ACHN (cell line): ENCODE results near the gene KLRF2.
"Not testable (repeated sequence)": the region's sequence is repeated elsewhere in the genome, so short reads cannot be mapped to it uniquely, and the experiment has no call there.

Source experiments
- DNase-seq: peaks from one replicate; pipeline ENCODE4 v3.0.0-alpha.2; 2015
- in situ Hi-C: cut with HindIII; loops from 2 replicates; pipeline ENCODE4 v1.10.0; 2017; ENCODE audit warnings: low sequenced_read_pairs, low pct_ligation_motif_present, low pct_unique_long_range_greater_than_20kb

KLRF2 gene

GRCh38 chr12:9881246-9881645 lies at the start of gene KLRF2:
Gene KLRF2 (plus strand): TSS chr12:9881489. CDS start chr12:9881596, 107 bp downstream.
- in situ Hi-C loops = no loop called here
- no peak for DNase-seq

GRCh38 chr12:9831720-9832119 lies 49.6 kb upstream of the KLRF2 start:
- in situ Hi-C loops = no loop called here

GRCh38 chr12:9843407-9843806 lies 37.9 kb upstream of the KLRF2 start:
- DNase-seq = no peak
- in situ Hi-C loops = no loop called here

More at GRCh38 chr12:9831720-9832119, 49.6 kb upstream of the KLRF2 start:
- no peak for DNase-seq

GRCh38 chr12:9848899-9849298 lies 32.4 kb upstream of the KLRF2 start:
- DNase-seq = no peak
- in situ Hi-C loops = no loop called here

- DNase-seq = no peak
- in situ Hi-C loops = no loop called here
Measured at GRCh38 chr12:9851050-9851449, 30.2 kb upstream of the KLRF2 start.

- in situ Hi-C loops = no loop called here
- DNase-seq = no peak
Measured at GRCh38 chr12:9851927-9852326, 29.4 kb upstream of the KLRF2 start.

- in situ Hi-C loops = no loop called here
- no peak for DNase-seq
Measured at GRCh38 chr12:9856151-9856550, 25.1 kb upstream of the KLRF2 start.

- in situ Hi-C loops = no loop called here
- DNase-seq = no peak
Measured at GRCh38 chr12:9856894-9857293, 24.4 kb upstream of the KLRF2 start.

GRCh38 chr12:9858135-9858534 lies 23.2 kb upstream of the KLRF2 start:
- DNase-seq = no peak
- in situ Hi-C loops = no loop called here

- in situ Hi-C loops = no loop called here
Measured at GRCh38 chr12:9864913-9865675, 16.2 kb upstream of the KLRF2 start.

GRCh38 chr12:9866860-9867269 lies 14.4 kb upstream of the KLRF2 start:
- in situ Hi-C loops = no loop called here

More at GRCh38 chr12:9864913-9865675, 16.2 kb upstream of the KLRF2 start:
- DNase-seq = no peak

GRCh38 chr12:9867531-9867930 lies 13.8 kb upstream of the KLRF2 start:
- in situ Hi-C loops = no loop called here
- no peak for DNase-seq

More at GRCh38 chr12:9866860-9867269, 14.4 kb upstream of the KLRF2 start:
- no peak for DNase-seq

- in situ Hi-C loops = no loop called here
- DNase-seq = no peak
Measured at GRCh38 chr12:9868311-9868801, 12.9 kb upstream of the KLRF2 start.

- in situ Hi-C loops = no loop called here
Measured at GRCh38 chr12:9868951-9869306, 12.4 kb upstream of the KLRF2 start.

GRCh38 chr12:9869307-9870161 lies 11.8 kb upstream of the KLRF2 start, which contains the start of gene CLEC2B:
Gene CLEC2B (minus strand): TSS chr12:9869354.
- in situ Hi-C loops = no loop called here
- peak; percentile 60 for DNase-seq

More at GRCh38 chr12:9868951-9869306, 12.4 kb upstream of the KLRF2 start:
- no peak for DNase-seq

- no peak for DNase-seq
- in situ Hi-C loops = no loop called here
Measured at GRCh38 chr12:9870286-9870866, 10.9 kb upstream of the KLRF2 start.

GRCh38 chr12:9872162-9872561 lies 9.1 kb upstream of the KLRF2 start:
- no peak for DNase-seq
- in situ Hi-C loops = no loop called here

- in situ Hi-C loops = no loop called here
- no peak for DNase-seq
Measured at GRCh38 chr12:9872742-9873141, 8.5 kb upstream of the KLRF2 start.

GRCh38 chr12:9876120-9876519 lies 5.2 kb upstream of the KLRF2 start:
- DNase-seq, in situ Hi-C loops: not testable (repeated sequence)
